GM12872 (cell line): ENCODE data around the gene NAP1L5.

ENCODE experiments used
- CTCF ChIP-seq: IDR thresholded peaks from 3 replicates; pipeline ENCODE4 v1.5.1; 2011; ENCODE audit warnings: low read depth, mild to moderate bottlenecking, low read length, moderate library complexity; ENCODE audit not compliant: insufficient read depth

NAP1L5 gene

GRCh38 chr4:88731381-88731780 lies 33.8 kb upstream of the NAP1L5 start:
- no peak for TF ChIP-seq CTCF

DNA sequence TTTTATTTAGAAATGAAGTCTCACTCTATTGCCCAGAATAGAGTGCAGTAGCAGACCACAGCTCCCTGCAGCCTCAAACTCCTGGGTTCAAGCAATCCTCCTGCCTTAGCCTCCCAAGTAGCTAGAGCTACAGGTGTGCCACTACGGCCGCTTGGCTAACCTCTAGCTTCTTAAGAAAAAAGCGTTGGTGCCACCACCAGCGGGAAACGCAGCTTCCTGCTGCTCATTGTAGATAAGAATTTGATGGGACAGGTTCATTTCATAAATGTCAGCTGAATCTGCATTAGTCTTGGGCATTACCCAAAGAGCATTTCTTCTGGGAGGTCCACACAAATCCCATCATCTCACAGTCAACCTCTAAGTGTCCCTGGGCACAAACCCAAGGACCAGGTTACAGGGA lies 33.2 kb upstream of the NAP1L5 start:
- no peak for TF ChIP-seq CTCF

DNA sequence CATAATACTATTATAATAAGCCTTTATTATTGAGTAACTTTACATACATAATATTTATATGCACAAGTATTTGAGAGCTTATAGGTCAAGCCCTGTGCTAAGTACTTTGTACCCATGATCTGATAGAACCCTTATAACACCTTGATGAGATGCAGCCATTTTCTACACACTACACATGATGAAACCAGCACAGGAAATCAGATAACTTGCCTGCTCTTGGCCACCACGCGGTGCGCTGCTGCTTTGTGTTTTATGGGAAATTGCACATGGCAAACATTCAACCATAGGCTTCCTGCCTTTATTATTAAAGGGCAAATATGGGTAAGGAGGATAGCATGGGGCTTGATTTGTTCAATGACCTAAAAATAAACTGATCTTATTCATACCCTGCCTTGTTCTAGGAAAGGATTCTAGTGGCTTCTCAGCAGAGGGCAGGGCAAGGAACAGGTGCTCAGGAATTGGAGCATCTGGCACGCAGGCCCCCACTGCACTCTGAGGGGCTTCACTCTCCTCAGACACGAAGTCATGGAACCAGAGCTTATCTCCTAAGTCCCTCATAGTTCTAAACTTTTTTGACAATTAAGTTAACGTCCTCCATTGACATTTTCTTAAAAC lies 31.6 kb upstream of the NAP1L5 start:
- TF ChIP-seq CTCF = no peak

GRCh38 chr4:88728146-88728545 lies 30.5 kb upstream of the NAP1L5 start:
- TF ChIP-seq CTCF = no peak

DNA sequence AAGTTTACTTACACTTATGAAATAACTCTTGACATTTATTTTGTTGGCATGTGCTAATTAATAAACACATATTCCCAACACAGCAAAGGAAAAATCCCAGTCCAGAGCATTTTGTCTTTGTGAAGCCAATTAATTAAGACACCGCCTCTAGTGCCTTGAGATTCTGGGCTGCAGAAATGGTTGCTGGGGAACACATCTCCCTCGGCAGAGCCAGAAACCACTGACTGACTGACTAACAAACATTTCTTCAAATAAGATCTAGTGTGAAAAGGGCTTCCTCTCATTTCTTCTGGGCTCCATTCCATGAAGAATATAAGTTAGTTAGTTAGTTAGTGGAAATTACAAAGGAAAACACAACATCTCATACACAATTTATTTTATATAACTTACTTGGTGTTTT lies 28.4 kb upstream of the NAP1L5 start:
- no peak for TF ChIP-seq CTCF

GRCh38 chr4:88725143-88725542 lies 27.5 kb upstream of the NAP1L5 start:
- TF ChIP-seq CTCF = no peak

DNA sequence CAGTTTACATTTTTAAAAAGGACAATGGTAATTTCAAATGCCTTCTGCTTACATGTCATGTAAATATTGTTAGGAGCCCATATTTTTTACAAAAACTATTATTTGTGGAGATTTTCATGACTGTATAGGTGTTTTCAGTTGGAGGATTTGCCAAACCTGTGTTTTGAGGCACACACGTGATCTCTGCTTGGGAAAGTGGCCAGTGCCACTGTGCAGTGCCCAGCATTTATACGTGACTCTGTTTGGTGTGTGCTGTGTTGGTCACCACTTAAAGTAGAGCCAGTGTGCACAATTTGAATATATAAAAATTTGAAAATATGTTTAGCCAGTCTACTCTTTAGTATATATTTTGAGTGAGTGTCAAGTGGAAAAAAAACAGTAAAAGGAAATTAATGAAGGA lies 26.8 kb upstream of the NAP1L5 start:
- no peak for TF ChIP-seq CTCF
